WERI-Rb-1 (cell line): ENCODE measurements around the gene AHRR.
"Not testable (repeated sequence)": the region's sequence is repeated elsewhere in the genome, so short reads cannot be mapped to it uniquely, and the experiment has no call there.

Source experiments
- DNase-seq: peaks from one replicate; pipeline ENCODE4 v3.0.0-alpha.2; 2020
- H3K27ac ChIP-seq: fragments of 250-450 bp; sonication (Bioruptor Pico); 2 replicates; pipeline ENCODE4 v1.5.1; 2020; ENCODE audit warnings: mild to moderate bottlenecking, moderate library complexity
- H3K27me3 ChIP-seq: fragments of 250-450 bp; sonication (Bioruptor Pico); 2 replicates; pipeline ENCODE4 v1.5.1; 2021; ENCODE audit warnings: mild to moderate bottlenecking, low read depth, moderate library complexity; ENCODE audit not compliant: insufficient read depth, severe bottlenecking
- H3K36me3 ChIP-seq: fragments of 250-450 bp; sonication (Bioruptor Pico); 2 replicates; pipeline ENCODE4 v1.5.1; 2020; ENCODE audit warnings: mild to moderate bottlenecking, moderate library complexity
- H3K4me3 ChIP-seq: 2 replicates; pipeline ENCODE4 v1.5.1; 2011; ENCODE audit warnings: low read depth, mild to moderate bottlenecking, control low read depth, low read length
- H3K9me3 ChIP-seq: fragments of 250-450 bp; sonication (Bioruptor Pico); 2 replicates; pipeline ENCODE4 v1.5.1; 2021; ENCODE audit warnings: mild to moderate bottlenecking, moderate library complexity; ENCODE audit not compliant: severe bottlenecking
- CTCF ChIP-seq: IDR thresholded peaks from 2 replicates; pipeline ENCODE4 v1.5.1; 2011; ENCODE audit warnings: low read depth, mild to moderate bottlenecking, control low read depth, inconsistent platforms, low read length

AHRR gene

DNA sequence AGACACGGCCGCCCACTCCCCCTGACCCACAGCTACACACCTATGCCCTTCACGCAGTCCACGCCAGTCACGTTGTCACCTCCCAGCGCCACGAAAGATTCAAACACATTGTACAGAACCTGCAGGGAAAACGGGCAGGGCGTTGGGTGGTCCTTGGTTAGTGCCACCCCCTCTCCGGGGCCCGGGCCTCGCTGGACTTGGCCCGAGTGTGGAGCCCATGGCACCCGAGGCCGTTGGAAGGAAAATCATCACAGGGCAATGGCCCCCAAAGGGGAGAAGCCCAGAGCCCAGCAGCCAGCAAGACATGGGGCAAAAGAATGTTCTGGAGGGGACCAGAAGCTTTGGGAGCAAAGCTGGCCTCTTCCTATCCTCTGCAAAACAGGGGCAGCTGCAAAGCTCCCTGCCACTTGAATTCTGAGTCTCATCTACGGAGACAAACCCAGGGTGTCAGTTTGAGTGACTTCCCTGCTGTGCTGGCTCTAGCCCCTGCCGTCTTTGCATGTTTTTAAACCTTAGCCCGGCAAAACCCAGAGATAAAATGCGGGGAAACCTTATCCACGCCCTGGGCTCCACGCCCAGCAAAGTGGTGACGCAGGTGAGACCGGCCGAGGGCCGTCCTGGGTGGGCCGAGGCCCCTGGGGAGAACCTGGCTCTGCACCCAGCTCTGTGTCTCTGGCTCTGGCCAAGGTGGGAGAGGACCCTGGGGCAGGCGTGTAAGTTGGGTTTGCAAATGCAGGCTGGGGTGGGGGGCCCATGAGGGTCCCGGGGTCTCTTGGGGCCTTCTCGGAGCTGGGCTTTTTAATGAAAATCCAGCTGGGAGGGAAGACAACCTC lies 163.8 kb downstream of the AHRR start:
- Histone ChIP-seq H3K9me3 (no peaks in the 10 kb centered on the region), H3K27ac (no peak overlapping the region), H3K36me3 (no peaks in the 10 kb centered on the region), H3K4me3 (no peak overlapping the region), H3K27me3 (no peaks in the 10 kb centered on the region)
- no peak for DNase-seq
- TF ChIP-seq CTCF, result no peak

- no peak overlapping the region for H3K4me3 ChIP-seq
- no peaks in the 10 kb centered on the region for H3K36me3 ChIP-seq
- DNase-seq, result no peak
- H3K27me3 ChIP-seq, result no peaks in the 10 kb centered on the region
- no peak for TF ChIP-seq CTCF
- no peaks in the 10 kb centered on the region for H3K9me3 ChIP-seq
- no peak overlapping the region for H3K27ac ChIP-seq
These were observed 164.5 kb downstream of the AHRR start for GRCh38 chr5:485946-486491.

DNA sequence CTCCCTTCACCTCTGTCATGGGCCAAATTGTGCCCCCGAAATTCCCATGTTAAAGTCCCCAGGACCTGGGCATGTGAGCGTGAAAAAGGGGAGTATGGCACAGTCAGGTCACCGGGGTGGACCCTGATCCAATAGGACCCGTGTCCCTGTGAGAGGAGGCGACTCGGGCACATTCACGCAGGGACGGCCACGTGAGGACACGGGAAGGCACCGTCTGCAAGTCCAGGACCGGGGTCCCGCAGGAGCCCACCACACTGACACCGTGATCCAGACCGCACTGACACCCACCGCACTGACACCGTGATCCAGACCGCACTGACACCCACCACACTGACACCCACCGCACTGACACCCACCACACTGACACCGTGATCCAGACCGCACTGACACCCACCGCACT lies 165.1 kb downstream of the AHRR start:
- not testable (repeated sequence) for H3K4me3 ChIP-seq, H3K9me3 ChIP-seq, H3K27ac ChIP-seq, H3K36me3 ChIP-seq, H3K27me3 ChIP-seq, DNase-seq
